HEK293T (cell line): Measurements from ENCODE around the gene WDR53.

ENCODE experiments used
- CTCF ChIA-PET: fragments of 350-600 bp; formaldehyde crosslinking; extraction: SDS; loops from one replicate; lab custom pipeline; 2021; ENCODE audit warnings: antibody characterized with exemption, inconsistent platforms; lab: Yijun Ruan, JAX
- POLR2A ChIA-PET: fragments of 350-600 bp; formaldehyde crosslinking; extraction: SDS; loops from one replicate; lab custom pipeline; 2020; ENCODE audit warnings: antibody characterized with exemption, inconsistent platforms; lab: Yijun Ruan, JAX
- DNase-seq: peaks from one replicate; pipeline ENCODE4 v3.0.0; 2012; ENCODE audit warnings: mixed read lengths; ENCODE audit errors: extremely low spot score
- ARNT ChIP-seq: fragments of 450-650 bp; IDR thresholded peaks from 2 replicates; pipeline ENCODE4 v1.6.1; 2017; ENCODE audit warnings: mild to moderate bottlenecking
- BHLHE40 ChIP-seq: fragments of 450-650 bp; IDR thresholded peaks from 2 replicates; pipeline ENCODE4 v1.6.1; 2016; ENCODE audit warnings: mild to moderate bottlenecking, moderate library complexity, borderline replicate concordance
- CTBP1 ChIP-seq: fragments of 450-650 bp; IDR thresholded peaks from 2 replicates; pipeline ENCODE4 v1.6.1; 2016; ENCODE audit warnings: borderline replicate concordance
- ELF4 ChIP-seq: fragments of 450-650 bp; IDR thresholded peaks from 2 replicates; pipeline ENCODE4 v1.6.1; 2017; ENCODE audit warnings: antibody characterized with exemption
- FOXA1 ChIP-seq: fragments of 450-650 bp; IDR thresholded peaks from 2 replicates; pipeline ENCODE4 v1.6.1; 2016; ENCODE audit warnings: mild to moderate bottlenecking
- FOXK2 ChIP-seq: fragments of 450-650 bp; IDR thresholded peaks from 2 replicates; pipeline ENCODE4 v1.6.1; 2016; ENCODE audit warnings: mild to moderate bottlenecking
- FOXM1 ChIP-seq: fragments of 450-650 bp; IDR thresholded peaks from 2 replicates; pipeline ENCODE4 v1.6.1; 2017; ENCODE audit warnings: mild to moderate bottlenecking, borderline replicate concordance
- HDGF ChIP-seq: fragments of 450-650 bp; IDR thresholded peaks from 2 replicates; pipeline ENCODE4 v1.6.1; 2017; ENCODE audit warnings: antibody characterized with exemption, borderline replicate concordance
- L3MBTL2 ChIP-seq: fragments of 450-650 bp; conservative IDR thresholded peaks from 2 replicates; pipeline ENCODE4 v1.6.1; 2016; ENCODE audit warnings: mild to moderate bottlenecking
- LEF1 ChIP-seq: fragments of 450-650 bp; IDR thresholded peaks from 2 replicates; pipeline ENCODE4 v1.6.1; 2017; ENCODE audit warnings: mild to moderate bottlenecking, borderline replicate concordance
- NFRKB ChIP-seq: fragments of 450-650 bp; IDR thresholded peaks from 2 replicates; pipeline ENCODE4 v1.6.1; 2016; ENCODE audit warnings: mild to moderate bottlenecking, moderate library complexity
- PKNOX1 ChIP-seq: fragments of 450-650 bp; IDR thresholded peaks from 2 replicates; pipeline ENCODE4 v1.6.1; 2016
- SP1 ChIP-seq: fragments of 450-650 bp; IDR thresholded peaks from 2 replicates; pipeline ENCODE4 v1.6.1; 2017
- SUZ12 ChIP-seq: fragments of 450-650 bp; IDR thresholded peaks from 2 replicates; pipeline ENCODE4 v1.6.1; 2016; ENCODE audit warnings: mild to moderate bottlenecking
- TARDBP ChIP-seq: fragments of 450-650 bp; IDR thresholded peaks from 2 replicates; pipeline ENCODE4 v1.6.1; 2016
- ZNF384 ChIP-seq: fragments of 450-650 bp; IDR thresholded peaks from 2 replicates; pipeline ENCODE4 v1.6.1; 2016

WDR53 gene

GRCh38 chr3:196517919-196518318, 50.4 kb downstream of the WDR53 start:
- TF ChIP-seq L3MBTL2 (no peak), ARNT (no peak), ZNF384 (no peak), TARDBP (no peak), SUZ12 (no peak), FOXM1 (no peak), CTBP1 (no peak), FOXK2 (no peak), BHLHE40 (no peak), ELF4 (no peak), PKNOX1 (no peak), NFRKB (no peak), LEF1 (no peak), FOXA1 (no peak), SP1 (no peak), HDGF (no peak)
- CTCF ChIA-PET: interaction anchor here (1.0 to 1.4 kb wide), 2 partner anchors 33 to 264 kb away, joined by 3 to 5 read pairs; no protein-coding TSS in a partner anchor
- POLR2A ChIA-PET: no interaction called here
- DNase-seq: no peak

GRCh38 chr3:196517162-196517800, 51.1 kb downstream of the WDR53 start:
- no peak for DNase-seq
- CTCF ChIA-PET: interaction anchor here (0.5 to 1.0 kb wide), 2 partner anchors 33 to 447 kb away, joined by 3 read pairs; no protein-coding TSS in a partner anchor
- POLR2A ChIA-PET: no interaction called here
- TF ChIP-seq CTBP1 (no peak), BHLHE40 (no peak), SP1 (no peak), TARDBP (no peak), ZNF384 (no peak), PKNOX1 (no peak), FOXA1 (no peak), L3MBTL2 (no peak), FOXK2 (no peak), ELF4 (no peak)

- ChIA-PET CTCF (interaction anchor here (0.6 to 1.0 kb wide), 2 partner anchors 41 to 261 kb away, joined by 3 to 4 read pairs; no protein-coding TSS in a partner anchor), POLR2A (no interaction called here)
- DNase-seq: no peak
- no peak for TF ChIP-seq ELF4
- TF ChIP-seq SUZ12: no peak
- no peak for TF ChIP-seq TARDBP
- TF ChIP-seq L3MBTL2: no peak
- no peak for TF ChIP-seq PKNOX1
- TF ChIP-seq FOXK2: no peak
- TF ChIP-seq NFRKB: no peak
- TF ChIP-seq FOXA1: no peak
- TF ChIP-seq CTBP1: no peak
- no peak for TF ChIP-seq FOXM1
- no peak for TF ChIP-seq LEF1
- TF ChIP-seq BHLHE40: no peak
- no peak for TF ChIP-seq SP1
- no peak for TF ChIP-seq ZNF384
- no peak for TF ChIP-seq HDGF
Measured at GRCh38 chr3:196514913-196515621, 53.3 kb downstream of the WDR53 start, which contains the start of gene SMCO1. Gene SMCO1, minus strand, starts transcription at chr3:196515346. Its CDS starts 137 bp downstream, at chr3:196515209.

DNA sequence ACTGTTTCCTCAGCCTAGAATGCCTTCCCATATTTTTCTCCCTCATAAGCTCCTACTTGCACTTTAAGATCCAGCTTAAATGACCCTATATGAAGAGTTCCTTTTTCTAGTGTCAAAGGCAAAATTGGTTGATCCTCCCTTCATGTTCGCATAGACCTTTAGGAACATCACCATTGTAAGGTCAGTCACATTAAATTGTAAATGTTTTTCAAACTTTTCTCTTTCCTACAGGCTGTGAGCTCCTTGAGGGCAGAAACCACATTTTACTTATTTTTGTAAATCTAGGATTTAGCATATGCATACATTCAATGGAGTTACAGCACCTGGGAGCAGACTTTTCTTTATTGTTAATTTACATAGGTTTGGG, 54.0 kb downstream of the WDR53 start:
- TF ChIP-seq LEF1 (no peak), ZNF384 (no peak), SUZ12 (no peak), BHLHE40 (no peak), CTBP1 (no peak), NFRKB (no peak), FOXA1 (no peak), FOXM1 (no peak), SP1 (no peak), FOXK2 (no peak), L3MBTL2 (no peak), PKNOX1 (no peak), HDGF (no peak), ELF4 (no peak), TARDBP (no peak), ARNT (no peak)
- ChIA-PET POLR2A (no interaction called here), CTCF (interaction anchor here (1.0 kb wide), 1 partner anchor 261 kb away, joined by 3 read pairs; no protein-coding TSS in a partner anchor)
- DNase-seq: no peak
